MCF 10A (cell line): Measurements from ENCODE around the gene RAB31. TPM values are rescaled to one million over a fixed set of nuclear protein-coding genes. Genes with fewer than 3 reads are reported as not detected.

Source experiments
- BruUV-seq: library from RNA; stranded (reverse); fragments of 400-500 nt; replicated peaks from 2 replicates; lab custom pipeline; 2021; lab: Mats Ljungman, UMichigan
- CTCF ChIA-PET: fragments of 300-600 bp; sonication (Branson Sonifier 250); formaldehyde crosslinking; extraction: SDS; loops from one replicate; lab custom pipeline; 2021; ENCODE audit warnings: antibody characterized with exemption, inconsistent platforms; lab: Yijun Ruan, JAX
- POLR2A ChIA-PET: fragments of 300-600, 350-650 bp; sonication (Branson Sonifier 250); formaldehyde crosslinking; extraction: SDS; loops from one replicate; lab custom pipeline; 2020; ENCODE audit warnings: antibody characterized with exemption, inconsistent platforms; lab: Yijun Ruan, JAX
- DNase-seq: peaks from one replicate; pipeline ENCODE4 v3.0.0-alpha.2; 2018; ENCODE audit not compliant: unreplicated experiment
- H3K27ac Mint-ChIP-seq: one replicate; pipeline ENCODE4 v1.8.0; 2022; ENCODE audit warnings: mild to moderate bottlenecking, low read depth, mixed read lengths; ENCODE audit not compliant: unreplicated experiment
- H3K27me3 Mint-ChIP-seq: one replicate; pipeline ENCODE4 v1.8.0; 2022; ENCODE audit warnings: mixed read lengths; ENCODE audit not compliant: insufficient read depth, unreplicated experiment
- H3K36me3 Mint-ChIP-seq: one replicate; pipeline ENCODE4 v1.8.0; 2022; ENCODE audit warnings: mild to moderate bottlenecking, moderate library complexity, mixed read lengths; ENCODE audit not compliant: insufficient read depth, unreplicated experiment
- H3K4me1 Mint-ChIP-seq: one replicate; pipeline ENCODE4 v1.8.0; 2022; ENCODE audit warnings: mixed read lengths; ENCODE audit not compliant: insufficient read depth, unreplicated experiment
- H3K4me3 Mint-ChIP-seq: one replicate; pipeline ENCODE4 v1.8.0; 2022; ENCODE audit warnings: mild to moderate bottlenecking, moderate library complexity, mixed read lengths; ENCODE audit not compliant: unreplicated experiment
- H3K9me3 Mint-ChIP-seq: one replicate; pipeline ENCODE4 v1.8.0; 2022; ENCODE audit warnings: mixed read lengths; ENCODE audit not compliant: unreplicated experiment
- CTCF ChIP-seq: fragments of 200-600 bp; IDR thresholded peaks from one replicate; pipeline ENCODE4 v1.8.0; 2022; ENCODE audit warnings: antibody characterized with exemption, mild to moderate bottlenecking; ENCODE audit not compliant: unreplicated experiment
- intact Hi-C: fragments of 100-400 bp; cut with micrococcal nuclease; formaldehyde crosslinking; loops from 2 replicates; pipeline ENCODE4 v1.14.1; 2022
- total RNA-seq: library from RNA; stranded (reverse); gene quantifications from 2 replicates; pipeline ENCODE4 v1.2.3, GENCODE V29; 2022

Gene RAB31
- total RNA-seq, 1 experiment from 2014 or later, result 6.1 TPM

- intact Hi-C loops, result no loop called here
- no TSS peak for BruUV-seq
- CTCF ChIA-PET, result no interaction called here
Measured at GRCh38 chr18:9796011-9796410, 87.9 kb downstream of the RAB31 start.

GRCh38 chr18:9796935-9797549 lies 88.9 kb downstream of the RAB31 start:
- intact Hi-C loops, result no loop called here
- TF ChIP-seq CTCF, result no peak
- H3K36me3 Mint-ChIP-seq, result peaks cover 6% of the 10 kb centered on the region

More at GRCh38 chr18:9796011-9796410, 87.9 kb downstream of the RAB31 start:
- no peak overlapping the region for H3K27ac Mint-ChIP-seq
- no peaks in the 10 kb centered on the region for H3K9me3 Mint-ChIP-seq
- no peak for DNase-seq
- no peaks in the 10 kb centered on the region for H3K4me1 Mint-ChIP-seq
- POLR2A ChIA-PET, result no interaction called here
- H3K27me3 Mint-ChIP-seq, result no peaks in the 10 kb centered on the region
- TF ChIP-seq CTCF, result no peak
- H3K36me3 Mint-ChIP-seq, result peaks cover 6% of the 10 kb centered on the region
- H3K4me3 Mint-ChIP-seq, result no peak overlapping the region

GRCh38 chr18:9802175-9803062 lies 94.3 kb downstream of the RAB31 start:
- CTCF ChIA-PET, result interaction anchor here (0.9 to 1.0 kb wide), 2 partner anchors 9 to 148 kb away, joined by 3 read pairs; no protein-coding TSS in a partner anchor
- no TSS peak for BruUV-seq

More at GRCh38 chr18:9796935-9797549, 88.9 kb downstream of the RAB31 start:
- H3K9me3 Mint-ChIP-seq, result no peaks in the 10 kb centered on the region
- H3K27ac Mint-ChIP-seq, result no peak overlapping the region
- CTCF ChIA-PET, result no interaction called here
- DNase-seq, result no peak
- no TSS peak for BruUV-seq
- H3K27me3 Mint-ChIP-seq, result no peaks in the 10 kb centered on the region
- H3K4me1 Mint-ChIP-seq, result no peaks in the 10 kb centered on the region
- POLR2A ChIA-PET, result interaction anchor here (0.9 kb wide), 1 partner anchor 116 kb away, joined by 3 read pairs; no protein-coding TSS in a partner anchor
- H3K4me3 Mint-ChIP-seq, result no peak overlapping the region

More at GRCh38 chr18:9802175-9803062, 94.3 kb downstream of the RAB31 start:
- no peaks in the 10 kb centered on the region for H3K27me3 Mint-ChIP-seq
- no peak overlapping the region for H3K27ac Mint-ChIP-seq
- H3K36me3 Mint-ChIP-seq, result peaks cover 1% of the 10 kb centered on the region
- TF ChIP-seq CTCF, result no peak
- intact Hi-C loops, result no loop called here
- DNase-seq, result no peak
- no peak overlapping the region for H3K4me3 Mint-ChIP-seq
- no peaks in the 10 kb centered on the region for H3K9me3 Mint-ChIP-seq
- peaks cover 7% of the 10 kb centered on the region for H3K4me1 Mint-ChIP-seq
- POLR2A ChIA-PET, result interaction anchor here (0.7 to 0.9 kb wide), 3 partner anchors 42 to 92 kb away, joined by 3 to 5 read pairs (median 3); no protein-coding TSS in a partner anchor
